Measurements from ENCODE around the gene ECHS1.

The ECHS1 gene

DNA sequence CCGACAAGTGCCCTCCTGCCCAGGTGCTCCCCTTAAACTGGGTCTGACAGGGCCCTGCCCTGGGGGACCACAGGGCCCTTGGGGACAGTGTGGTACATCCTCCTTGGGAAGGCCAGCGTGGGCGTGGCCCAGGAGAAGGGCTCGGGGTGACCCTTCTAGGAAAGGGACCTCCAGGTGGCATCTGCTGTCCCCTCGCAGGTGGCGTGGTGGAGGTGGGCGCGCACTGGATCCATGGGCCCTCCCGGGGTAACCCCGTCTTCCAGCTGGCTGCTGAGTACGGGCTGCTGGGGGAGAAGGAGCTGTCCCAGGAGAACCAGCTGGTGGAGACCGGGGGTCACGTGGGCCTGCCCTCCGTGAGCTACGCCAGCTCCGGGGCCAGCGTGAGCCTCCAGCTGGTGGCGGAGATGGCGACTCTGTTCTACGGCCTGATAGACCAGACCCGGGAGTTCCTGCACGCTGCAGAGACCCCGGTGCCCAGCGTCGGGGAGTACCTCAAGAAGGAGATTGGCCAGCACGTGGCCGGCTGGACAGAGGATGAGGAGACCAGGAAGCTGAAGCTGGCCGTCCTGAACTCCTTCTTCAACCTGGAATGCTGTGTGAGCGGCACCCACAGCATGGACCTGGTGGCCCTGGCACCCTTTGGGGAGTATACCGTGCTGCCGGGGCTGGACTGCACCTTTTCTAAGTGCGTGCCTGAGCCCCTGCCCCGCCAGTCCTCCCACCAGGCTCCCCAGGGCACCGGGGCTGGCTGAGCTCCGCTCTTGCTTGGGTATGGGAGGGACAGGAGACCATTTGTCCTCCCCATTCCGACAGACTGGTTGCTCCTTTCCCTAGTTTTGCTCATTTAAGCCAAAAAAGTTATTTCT, 6.9 kb upstream of the ECHS1 start:
- H3K4me1 ChIP-seq (ENCODE audit: control insufficient read depth, insufficient read depth, low read length) = peaks cover 6% of the 10 kb centered on the region; the same call in 1 of the 2 replicates
- no peaks in the 10 kb centered on the region for H3K9me3 ChIP-seq (ENCODE audit: control insufficient read depth, insufficient read depth, low read depth, low read length)
- no peak overlapping the region for H3K4me3 ChIP-seq (ENCODE audit: low read depth, low read length)
- TF ChIP-seq, protein P1, sequence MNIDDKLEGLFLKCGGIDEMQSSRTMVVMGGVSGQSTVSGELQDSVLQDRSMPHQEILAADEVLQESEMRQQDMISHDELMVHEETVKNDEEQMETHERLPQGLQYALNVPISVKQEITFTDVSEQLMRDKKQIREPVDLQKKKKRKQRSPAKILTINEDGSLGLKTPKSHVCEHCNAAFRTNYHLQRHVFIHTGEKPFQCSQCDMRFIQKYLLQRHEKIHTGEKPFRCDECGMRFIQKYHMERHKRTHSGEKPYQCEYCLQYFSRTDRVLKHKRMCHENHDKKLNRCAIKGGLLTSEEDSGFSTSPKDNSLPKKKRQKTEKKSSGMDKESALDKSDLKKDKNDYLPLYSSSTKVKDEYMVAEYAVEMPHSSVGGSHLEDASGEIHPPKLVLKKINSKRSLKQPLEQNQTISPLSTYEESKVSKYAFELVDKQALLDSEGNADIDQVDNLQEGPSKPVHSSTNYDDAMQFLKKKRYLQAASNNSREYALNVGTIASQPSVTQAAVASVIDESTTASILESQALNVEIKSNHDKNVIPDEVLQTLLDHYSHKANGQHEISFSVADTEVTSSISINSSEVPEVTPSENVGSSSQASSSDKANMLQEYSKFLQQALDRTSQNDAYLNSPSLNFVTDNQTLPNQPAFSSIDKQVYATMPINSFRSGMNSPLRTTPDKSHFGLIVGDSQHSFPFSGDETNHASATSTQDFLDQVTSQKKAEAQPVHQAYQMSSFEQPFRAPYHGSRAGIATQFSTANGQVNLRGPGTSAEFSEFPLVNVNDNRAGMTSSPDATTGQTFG (tag by site-specific recombination; IDR thresholded peaks at IDR 0.05; ENCODE audit: borderline replicate concordance) = no peak
- TF ChIP-seq, protein P2, sequence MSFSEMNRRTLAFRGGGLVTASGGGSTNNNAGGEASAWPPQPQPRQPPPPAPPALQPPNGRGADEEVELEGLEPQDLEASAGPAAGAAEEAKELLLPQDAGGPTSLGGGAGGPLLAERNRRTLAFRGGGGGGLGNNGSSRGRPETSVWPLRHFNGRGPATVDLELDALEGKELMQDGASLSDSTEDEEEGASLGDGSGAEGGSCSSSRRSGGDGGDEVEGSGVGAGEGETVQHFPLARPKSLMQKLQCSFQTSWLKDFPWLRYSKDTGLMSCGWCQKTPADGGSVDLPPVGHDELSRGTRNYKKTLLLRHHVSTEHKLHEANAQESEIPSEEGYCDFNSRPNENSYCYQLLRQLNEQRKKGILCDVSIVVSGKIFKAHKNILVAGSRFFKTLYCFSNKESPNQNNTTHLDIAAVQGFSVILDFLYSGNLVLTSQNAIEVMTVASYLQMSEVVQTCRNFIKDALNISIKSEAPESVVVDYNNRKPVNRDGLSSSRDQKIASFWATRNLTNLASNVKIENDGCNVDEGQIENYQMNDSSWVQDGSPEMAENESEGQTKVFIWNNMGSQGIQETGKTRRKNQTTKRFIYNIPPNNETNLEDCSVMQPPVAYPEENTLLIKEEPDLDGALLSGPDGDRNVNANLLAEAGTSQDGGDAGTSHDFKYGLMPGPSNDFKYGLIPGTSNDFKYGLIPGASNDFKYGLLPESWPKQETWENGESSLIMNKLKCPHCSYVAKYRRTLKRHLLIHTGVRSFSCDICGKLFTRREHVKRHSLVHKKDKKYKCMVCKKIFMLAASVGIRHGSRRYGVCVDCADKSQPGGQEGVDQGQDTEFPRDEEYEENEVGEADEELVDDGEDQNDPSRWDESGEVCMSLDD (tag by site-specific recombination; IDR thresholded peaks at IDR 0.05) = 0 out of 2 replicates have a peak, but pooled peaks have one; percentile 4
- no peak for TF ChIP-seq ZNF184 (tag by site-specific recombination; IDR thresholded peaks at IDR 0.05)
- no peak for TF ChIP-seq OSR2 (tag by site-specific recombination; IDR thresholded peaks at IDR 0.05)
- TF ChIP-seq KLF9 (tag by site-specific recombination; IDR thresholded peaks at IDR 0.05; ENCODE audit: low read depth) = peak; percentile 39; the same call in 1 of the 2 replicates
- TF ChIP-seq, protein P3, sequence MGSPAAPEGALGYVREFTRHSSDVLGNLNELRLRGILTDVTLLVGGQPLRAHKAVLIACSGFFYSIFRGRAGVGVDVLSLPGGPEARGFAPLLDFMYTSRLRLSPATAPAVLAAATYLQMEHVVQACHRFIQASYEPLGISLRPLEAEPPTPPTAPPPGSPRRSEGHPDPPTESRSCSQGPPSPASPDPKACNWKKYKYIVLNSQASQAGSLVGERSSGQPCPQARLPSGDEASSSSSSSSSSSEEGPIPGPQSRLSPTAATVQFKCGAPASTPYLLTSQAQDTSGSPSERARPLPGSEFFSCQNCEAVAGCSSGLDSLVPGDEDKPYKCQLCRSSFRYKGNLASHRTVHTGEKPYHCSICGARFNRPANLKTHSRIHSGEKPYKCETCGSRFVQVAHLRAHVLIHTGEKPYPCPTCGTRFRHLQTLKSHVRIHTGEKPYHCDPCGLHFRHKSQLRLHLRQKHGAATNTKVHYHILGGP (tag by site-specific recombination; IDR thresholded peaks at IDR 0.05) = no peak
- TF ChIP-seq, protein P4, sequence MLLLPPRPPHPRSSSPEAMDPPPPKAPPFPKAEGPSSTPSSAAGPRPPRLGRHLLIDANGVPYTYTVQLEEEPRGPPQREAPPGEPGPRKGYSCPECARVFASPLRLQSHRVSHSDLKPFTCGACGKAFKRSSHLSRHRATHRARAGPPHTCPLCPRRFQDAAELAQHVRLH (tag by site-specific recombination; IDR thresholded peaks at IDR 0.05) = no peak
- TF ChIP-seq ZNF112 (tag by site-specific recombination; IDR thresholded peaks at IDR 0.05) = no peak
- ChIA-PET CTCF (interaction anchor here (0.9 kb wide), 1 partner anchor 64 kb away, joined by 3 read pairs; no protein-coding TSS in a partner anchor), POLR2A (no interaction called here)
- H3K36me3 ChIP-seq (ENCODE audit: control insufficient read depth in 2 of 2, insufficient read depth in 1 of 2, low read length in 2 of 2) = peaks cover 0 to 7% of the 10 kb centered on the region in 2 experiments; a peak in 1 of 3 replicates
- H3K27ac ChIP-seq (ENCODE audit: extremely low read depth, low read depth, low read length) = no peak overlapping the region

DNA sequence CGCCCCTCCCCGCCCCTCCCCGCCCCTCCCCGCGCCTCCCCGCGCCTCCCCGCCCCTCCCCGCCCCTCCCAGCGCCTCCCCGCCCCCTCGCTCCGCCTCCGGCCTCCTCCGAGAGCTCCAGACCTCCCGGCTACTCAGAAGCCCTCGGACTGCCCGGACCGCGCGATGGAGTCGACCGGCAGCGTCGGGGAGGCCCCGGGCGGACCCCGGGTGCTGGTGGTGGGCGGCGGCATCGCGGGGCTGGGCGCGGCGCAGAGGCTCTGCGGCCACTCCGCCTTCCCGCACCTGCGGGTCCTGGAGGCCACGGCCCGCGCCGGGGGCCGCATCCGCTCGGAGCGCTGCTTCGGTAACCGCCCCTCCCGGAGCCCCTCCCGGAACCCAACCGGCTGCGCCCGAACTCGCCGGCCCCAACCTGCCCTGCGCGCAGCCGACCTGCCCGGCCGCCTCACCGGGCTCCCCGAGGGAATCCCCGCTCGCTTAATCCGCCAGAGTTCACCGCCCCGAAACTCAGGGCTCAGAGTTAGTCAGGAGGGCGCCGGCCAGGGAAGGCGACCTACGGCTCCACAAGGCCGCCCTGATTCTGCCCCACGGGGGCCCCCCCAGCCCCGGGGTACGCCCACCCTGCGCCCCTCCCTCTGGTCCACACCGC, 6.1 kb upstream of the ECHS1 start, which contains the start of gene PAOX:
Gene PAOX, plus strand, starts transcription at position 111 of the 649 bp plus-strand sequence. Its CDS starts 55 bp downstream, at position 166.
- no peaks in the 10 kb centered on the region for H3K9me3 ChIP-seq (ENCODE audit: control insufficient read depth, insufficient read depth, low read depth, low read length)
- POLR2A ChIA-PET = interaction anchor here (1.3 to 1.4 kb wide), 2 partner anchors 9 to 17 kb away, joined by 3 read pairs; no protein-coding TSS in a partner anchor
- peaks cover 6% of the 10 kb centered on the region; the same call in 1 of the 2 replicates for H3K4me1 ChIP-seq (ENCODE audit: control insufficient read depth, insufficient read depth, low read length)
- H3K27ac ChIP-seq (ENCODE audit: extremely low read depth, low read depth, low read length) = no peak within 1 kb of the TSS; the same call in 1 of the 2 replicates
- peaks cover 0 to 4% of the 10 kb centered on the region in 2 experiments; a peak in 1 of 3 replicates for H3K36me3 ChIP-seq (ENCODE audit: control insufficient read depth in 2 of 2, insufficient read depth in 1 of 2, low read length in 2 of 2)
- TF ChIP-seq, protein P2 (tag by site-specific recombination; IDR thresholded peaks at IDR 0.05) = 0 out of 2 replicates have a peak, but pooled peaks have one; percentile 27
- TF ChIP-seq, protein P5, sequence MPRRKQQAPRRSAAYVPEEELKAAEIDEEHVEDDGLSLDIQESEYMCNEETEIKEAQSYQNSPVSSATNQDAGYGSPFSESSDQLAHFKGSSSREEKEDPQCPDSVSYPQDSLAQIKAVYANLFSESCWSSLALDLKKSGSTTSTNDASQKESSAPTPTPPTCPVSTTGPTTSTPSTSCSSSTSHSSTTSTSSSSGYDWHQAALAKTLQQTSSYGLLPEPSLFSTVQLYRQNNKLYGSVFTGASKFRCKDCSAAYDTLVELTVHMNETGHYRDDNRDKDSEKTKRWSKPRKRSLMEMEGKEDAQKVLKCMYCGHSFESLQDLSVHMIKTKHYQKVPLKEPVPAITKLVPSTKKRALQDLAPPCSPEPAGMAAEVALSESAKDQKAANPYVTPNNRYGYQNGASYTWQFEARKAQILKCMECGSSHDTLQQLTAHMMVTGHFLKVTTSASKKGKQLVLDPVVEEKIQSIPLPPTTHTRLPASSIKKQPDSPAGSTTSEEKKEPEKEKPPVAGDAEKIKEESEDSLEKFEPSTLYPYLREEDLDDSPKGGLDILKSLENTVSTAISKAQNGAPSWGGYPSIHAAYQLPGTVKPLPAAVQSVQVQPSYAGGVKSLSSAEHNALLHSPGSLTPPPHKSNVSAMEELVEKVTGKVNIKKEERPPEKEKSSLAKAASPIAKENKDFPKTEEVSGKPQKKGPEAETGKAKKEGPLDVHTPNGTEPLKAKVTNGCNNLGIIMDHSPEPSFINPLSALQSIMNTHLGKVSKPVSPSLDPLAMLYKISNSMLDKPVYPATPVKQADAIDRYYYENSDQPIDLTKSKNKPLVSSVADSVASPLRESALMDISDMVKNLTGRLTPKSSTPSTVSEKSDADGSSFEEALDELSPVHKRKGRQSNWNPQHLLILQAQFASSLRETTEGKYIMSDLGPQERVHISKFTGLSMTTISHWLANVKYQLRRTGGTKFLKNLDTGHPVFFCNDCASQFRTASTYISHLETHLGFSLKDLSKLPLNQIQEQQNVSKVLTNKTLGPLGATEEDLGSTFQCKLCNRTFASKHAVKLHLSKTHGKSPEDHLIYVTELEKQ (tag by site-specific recombination; IDR thresholded peaks at IDR 0.05; ENCODE audit: borderline replicate concordance) = no peak
- TF ChIP-seq KLF10 (tag by site-specific recombination; IDR thresholded peaks at IDR 0.05) (peak; percentile 24; the same call in 1 of the 2 replicates), ZBTB7A (tag by site-specific recombination; IDR thresholded peaks at IDR 0.05; ENCODE audit: low read depth) (no peak)
- CTCF ChIA-PET = interaction anchor here (0.9 kb wide), 1 partner anchor 63 kb away, joined by 3 read pairs; no protein-coding TSS in a partner anchor
- H3K4me3 ChIP-seq (ENCODE audit: low read depth, low read length) = peak within 1 kb of the TSS; percentile 50
